Suppressor macrophage treated with lipopolysaccharide for 1 hour (primary cell): ENCODE measurements around the gene TENT5C.

Experiments
- DNase-seq, 3 donors: peaks; one replicate each; pipeline ENCODE4 v3.0.0-alpha.2; 2020 to 2022

TENT5C gene

GRCh38 chr1:117636637-117637425 is 31.0 kb downstream of the TENT5C start:
- DNase-seq = peak in 2 of 3 donors; percentile 17 to 36

- DNase-seq = no peak
Measured at GRCh38 chr1:117638141-117638540, 32.3 kb downstream of the TENT5C start.

GRCh38 chr1:117638759-117639158 is 32.9 kb downstream of the TENT5C start:
- no peak for DNase-seq

- DNase-seq = no peak
Measured at GRCh38 chr1:117639741-117640140, 33.9 kb downstream of the TENT5C start.

- no peak for DNase-seq
Measured at GRCh38 chr1:117641536-117641935, 35.7 kb downstream of the TENT5C start.

- DNase-seq = no peak
Measured at GRCh38 chr1:117642963-117643362, 37.1 kb downstream of the TENT5C start.

GRCh38 chr1:117643601-117644000 is 37.8 kb downstream of the TENT5C start:
- no peak for DNase-seq

GRCh38 chr1:117644696-117645311 is 39.0 kb downstream of the TENT5C start:
- no peak for DNase-seq

GRCh38 chr1:117645343-117645742 is 39.5 kb downstream of the TENT5C start:
- DNase-seq = no peak

GRCh38 chr1:117646007-117646811 is 40.4 kb downstream of the TENT5C start:
- DNase-seq = no peak

GRCh38 chr1:117646956-117647355 is 41.1 kb downstream of the TENT5C start:
- DNase-seq = no peak

- DNase-seq = no peak
Measured at GRCh38 chr1:117648015-117648414, 42.2 kb downstream of the TENT5C start.

GRCh38 chr1:117650840-117651568 is 45.2 kb downstream of the TENT5C start:
- no peak for DNase-seq

- DNase-seq = no peak
Measured at GRCh38 chr1:117651616-117652015, 45.8 kb downstream of the TENT5C start.

- no peak for DNase-seq
Measured at GRCh38 chr1:117652421-117652820, 46.6 kb downstream of the TENT5C start.

GRCh38 chr1:117653195-117653594 is 47.3 kb downstream of the TENT5C start:
- no peak for DNase-seq

- peak in 1 of 3 donors; percentile 13 for DNase-seq
Measured at GRCh38 chr1:117653732-117654492, 48.1 kb downstream of the TENT5C start.

- no peak for DNase-seq
Measured at GRCh38 chr1:117654493-117655219, 48.8 kb downstream of the TENT5C start.

GRCh38 chr1:117655220-117655577 is 49.4 kb downstream of the TENT5C start:
- no peak for DNase-seq

GRCh38 chr1:117656202-117656641 is 50.4 kb downstream of the TENT5C start:
- no peak for DNase-seq

GRCh38 chr1:117657031-117657430 is 51.2 kb downstream of the TENT5C start:
- no peak for DNase-seq
